Tibial nerve (tissue), 4 donors: ENCODE data around the gene ST8SIA6. TPM values are rescaled to one million over a fixed set of nuclear protein-coding genes. Genes with fewer than 3 reads are reported as not detected.
A peak's percentile ranks its signal among the peaks of the same experiment; 100 is the strongest.

Experiments used
- DNase-seq, 2 donors: peaks; one replicate each; pipeline ENCODE4 v3.0.0-alpha.2; 2019; ENCODE audit warnings: low spot score in 2 of 2
- H3K27ac ChIP-seq, 4 donors: fragments of 200-600 bp; sonication (generic) in 3 of 4; one replicate each; pipeline ENCODE4 v1.5.1; 2017 to 2019; ENCODE audit warnings: mild to moderate bottlenecking in 1 of 4
- H3K27me3 ChIP-seq, 2 donors: fragments of 200-600 bp; sonication (generic) in 1 of 2; one replicate each; pipeline versions ENCODE4 v1.5.1 to v1.6.0; 2017 to 2019
- H3K36me3 ChIP-seq, 3 donors: fragments of 200-600 bp; sonication (generic); one replicate each; pipeline ENCODE4 v1.5.1; 2018 to 2019
- H3K4me1 ChIP-seq, 4 donors: fragments of 200-600 bp; sonication (generic) in 3 of 4; one replicate each; pipeline ENCODE4 v1.5.1; 2017 to 2019
- H3K4me3 ChIP-seq, 4 donors: fragments of 200-600 bp; sonication (generic) in 3 of 4; one replicate each; pipeline ENCODE4 v1.5.1; 2017 to 2019; ENCODE audit warnings: mild to moderate bottlenecking in 1 of 4, moderate library complexity in 1 of 4
- H3K9me3 ChIP-seq, 4 donors: fragments of 200-600 bp; sonication (generic) in 3 of 4; one replicate each; pipeline ENCODE4 v1.5.1; 2017 to 2019
- EP300 ChIP-seq, 2 donors: sonication (generic); formaldehyde crosslinking; IDR thresholded peaks; one replicate each; pipeline ENCODE4 v1.6.1; 2017; ENCODE audit warnings: antibody characterized with exemption in 2 of 2, mild to moderate bottlenecking in 1 of 2
- POLR2A ChIP-seq, 2 donors: fragments of 450-650 bp; IDR thresholded peaks; one replicate each; pipeline ENCODE4 v1.6.1; 2017; ENCODE audit warnings: antibody characterized with exemption in 2 of 2, mild to moderate bottlenecking in 2 of 2, moderate library complexity in 2 of 2
- WGBS, 2 donors: methylation state at CpG; one replicate each; pipeline ENCODE4 v1.1.5; 2018; 5-methylcytosine and 5-hydroxymethylcytosine counted together
- total RNA-seq, 4 donors: library from RNA; depleted of rRNA; stranded (reverse); fragments of >200 nt; gene quantifications; one replicate each; pipeline ENCODE4 v1.1.0, GENCODE V29; 2016
- TF ChIP-seq, protein P1 (sequence below), 5 experiments: fragments of 200-600 bp in 3 of 5; fragments of 450-650 bp in 2 of 5; sonication (generic) in 3 of 5; IDR thresholded peaks; one replicate each; pipeline ENCODE4 v1.5.1; 2016 to 2019; ENCODE audit warnings: antibody characterized with exemption in 5 of 5, mild to moderate bottlenecking in 3 of 5, moderate library complexity in 2 of 5

The ST8SIA6 gene
- total RNA-seq, 4 donors from 2014 or later = 1.9 to 4.2 (median 3.5) TPM

DNA sequence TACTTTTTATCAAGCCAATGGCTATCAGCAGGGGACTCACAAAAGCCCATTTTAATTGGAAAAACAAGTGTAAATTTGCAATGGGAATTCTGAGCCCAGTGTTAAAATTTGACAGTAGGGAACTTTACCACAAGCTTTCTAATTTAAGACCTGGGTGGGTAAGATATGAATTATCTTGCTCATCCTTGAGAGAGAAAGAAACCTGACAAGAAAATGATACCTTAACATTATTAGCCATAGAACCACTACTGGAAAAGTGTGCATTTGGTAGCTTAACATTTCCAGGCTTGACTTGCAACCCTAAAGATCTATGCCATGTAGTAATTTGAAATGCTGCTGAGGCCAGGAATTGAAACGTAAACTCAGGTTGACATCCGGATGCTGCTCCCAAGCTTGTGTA is 2.7 kb upstream of the ST8SIA6 start:
- no peak overlapping the region for H3K4me3 ChIP-seq
- 92 to 95% methylated on average over 2 of the region's 2 CpGs for WGBS, 2 donors
- H3K27me3 ChIP-seq = peaks cover 0 to 30% of the 10 kb centered on the region in 2 donors
- H3K27ac ChIP-seq = no peak overlapping the region
- H3K9me3 ChIP-seq = peaks cover 0 to 5% (median 0%) of the 10 kb centered on the region in 4 donors
- H3K4me1 ChIP-seq = peaks cover 0 to 19% (median 5%) of the 10 kb centered on the region in 4 donors
- no peaks in the 10 kb centered on the region for H3K36me3 ChIP-seq
- no peak for DNase-seq
- TF ChIP-seq EP300 (IDR thresholded peaks at IDR 0.05) = no peak
- TF ChIP-seq, protein P1, sequence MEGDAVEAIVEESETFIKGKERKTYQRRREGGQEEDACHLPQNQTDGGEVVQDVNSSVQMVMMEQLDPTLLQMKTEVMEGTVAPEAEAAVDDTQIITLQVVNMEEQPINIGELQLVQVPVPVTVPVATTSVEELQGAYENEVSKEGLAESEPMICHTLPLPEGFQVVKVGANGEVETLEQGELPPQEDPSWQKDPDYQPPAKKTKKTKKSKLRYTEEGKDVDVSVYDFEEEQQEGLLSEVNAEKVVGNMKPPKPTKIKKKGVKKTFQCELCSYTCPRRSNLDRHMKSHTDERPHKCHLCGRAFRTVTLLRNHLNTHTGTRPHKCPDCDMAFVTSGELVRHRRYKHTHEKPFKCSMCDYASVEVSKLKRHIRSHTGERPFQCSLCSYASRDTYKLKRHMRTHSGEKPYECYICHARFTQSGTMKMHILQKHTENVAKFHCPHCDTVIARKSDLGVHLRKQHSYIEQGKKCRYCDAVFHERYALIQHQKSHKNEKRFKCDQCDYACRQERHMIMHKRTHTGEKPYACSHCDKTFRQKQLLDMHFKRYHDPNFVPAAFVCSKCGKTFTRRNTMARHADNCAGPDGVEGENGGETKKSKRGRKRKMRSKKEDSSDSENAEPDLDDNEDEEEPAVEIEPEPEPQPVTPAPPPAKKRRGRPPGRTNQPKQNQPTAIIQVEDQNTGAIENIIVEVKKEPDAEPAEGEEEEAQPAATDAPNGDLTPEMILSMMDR (IDR thresholded peaks at IDR 0.05) = no peak
- no peak for TF ChIP-seq POLR2A (IDR thresholded peaks at IDR 0.05)

DNA sequence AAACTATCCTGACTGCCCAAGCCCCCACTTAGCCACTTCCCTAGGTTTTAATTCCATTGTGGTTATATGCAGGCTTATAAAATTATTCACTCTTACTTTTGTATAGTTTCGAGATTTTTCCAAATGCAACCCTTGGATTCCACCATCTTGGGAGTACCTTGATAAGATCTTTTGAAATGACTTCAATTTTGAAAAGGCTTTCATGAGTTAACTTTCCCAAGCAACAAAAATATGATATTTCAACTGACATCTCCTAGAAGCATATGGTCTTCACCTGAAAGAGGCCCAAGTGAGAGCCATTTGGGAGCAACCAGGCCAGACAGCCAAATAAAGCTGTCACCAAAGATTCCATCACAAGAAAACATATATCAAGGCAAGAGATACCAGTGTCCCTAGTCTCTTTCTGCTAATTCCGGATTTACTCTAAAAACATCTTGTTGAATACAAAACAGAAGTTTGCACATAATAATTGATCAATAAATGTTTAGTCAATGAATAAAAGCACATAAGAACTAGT is 1.7 kb upstream of the ST8SIA6 start:
- Histone ChIP-seq H3K27me3 (peaks cover 0 to 30% of the 10 kb centered on the region in 2 donors), H3K36me3 (no peaks in the 10 kb centered on the region), H3K9me3 (peaks cover 0 to 5% (median 0%) of the 10 kb centered on the region in 4 donors), H3K4me1 (peaks cover 0 to 19% (median 5%) of the 10 kb centered on the region in 4 donors), H3K27ac (no peak overlapping the region), H3K4me3 (no peak overlapping the region)
- WGBS, 2 donors = 97 to 99% methylated on average over 2 of the region's 2 CpGs
- no peak for DNase-seq
- TF ChIP-seq POLR2A (IDR thresholded peaks at IDR 0.05) (no peak), EP300 (IDR thresholded peaks at IDR 0.05) (no peak)
- TF ChIP-seq, protein P1 (IDR thresholded peaks at IDR 0.05) = no peak

DNA sequence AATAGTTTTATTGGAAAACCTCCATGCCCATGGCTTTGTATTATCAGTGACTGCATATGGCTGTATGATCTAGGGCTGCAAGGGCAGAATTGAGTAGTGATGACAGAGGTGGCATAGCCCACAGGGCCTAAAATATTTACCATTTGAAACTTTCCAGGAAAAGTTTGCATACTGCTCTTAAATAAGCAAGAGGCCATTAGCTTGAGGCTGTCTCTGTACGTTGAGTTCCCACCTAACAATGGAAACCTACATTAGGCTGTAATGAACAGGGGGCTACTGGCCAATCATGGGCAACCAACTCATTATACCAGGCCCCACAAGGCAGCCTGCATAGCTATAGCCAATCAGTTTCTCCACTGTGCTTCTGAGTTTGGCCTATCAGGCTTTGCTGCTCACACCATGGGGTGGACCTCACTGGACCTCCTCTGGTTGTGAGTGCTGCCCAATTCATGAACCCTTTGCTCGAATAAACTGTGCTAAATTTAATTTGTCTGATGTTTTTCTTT is 673 bp upstream of the ST8SIA6 start:
- Histone ChIP-seq H3K4me3 (peak overlapping the region in 1 of 4 donors; percentile 49), H3K27ac (no peak overlapping the region), H3K36me3 (peaks cover 0 to 4% (median 0%) of the 10 kb centered on the region in 3 donors), H3K27me3 (peaks cover 0 to 30% of the 10 kb centered on the region in 2 donors), H3K4me1 (peaks cover 0 to 19% (median 5%) of the 10 kb centered on the region in 4 donors), H3K9me3 (peaks cover 0 to 6% (median 0%) of the 10 kb centered on the region in 4 donors)
- 93 to 100% methylated on average over 2 of the region's 2 CpGs for WGBS, 2 donors
- no peak for DNase-seq
- TF ChIP-seq, protein P1 (IDR thresholded peaks at IDR 0.05) = no peak
- TF ChIP-seq EP300 (IDR thresholded peaks at IDR 0.05) (no peak), POLR2A (IDR thresholded peaks at IDR 0.05) (no peak)

DNA sequence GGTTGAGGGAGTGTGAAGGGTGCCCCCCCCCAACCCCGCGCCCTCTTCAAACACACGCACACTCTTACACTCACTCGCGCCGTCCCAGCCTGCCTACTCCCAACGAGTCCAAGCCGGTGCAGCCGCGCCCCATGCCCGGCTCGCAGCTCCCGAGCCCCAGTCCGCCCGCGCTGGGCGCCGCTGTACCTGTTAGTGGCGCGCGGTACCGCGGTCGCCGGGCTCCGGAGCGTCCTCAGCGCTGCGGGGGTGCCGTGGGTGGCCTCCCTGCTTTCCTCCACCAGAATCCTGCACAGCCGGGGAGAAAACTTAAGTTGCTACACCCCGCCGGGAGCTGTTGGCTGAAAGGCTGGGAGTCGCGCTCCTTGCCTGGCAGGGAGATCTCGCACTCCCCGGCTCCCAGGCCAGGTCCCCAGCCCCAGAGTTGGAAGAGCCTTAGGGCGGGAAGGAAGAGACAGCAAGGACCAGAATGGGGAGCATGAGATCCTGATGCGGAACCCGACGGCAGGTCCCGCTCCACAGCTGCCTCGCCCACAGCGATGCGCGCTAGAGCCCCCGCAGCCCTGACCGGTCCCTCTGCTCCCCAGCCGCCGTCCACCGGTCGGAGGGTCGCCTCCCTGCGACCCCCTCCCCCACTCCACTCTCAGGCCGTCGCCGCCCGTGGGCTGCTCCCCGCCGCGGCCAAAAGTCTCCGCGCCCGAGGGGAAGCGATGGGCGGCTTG is 863 bp downstream of the ST8SIA6 start:
- H3K36me3 ChIP-seq = peaks cover 0 to 16% (median 0%) of the 10 kb centered on the region in 3 donors
- WGBS, 2 donors = 1% methylated on average over 40 to 58 of the region's 66 CpGs
- peak overlapping the region in 1 of 4 donors; percentile 60 for H3K27ac ChIP-seq
- peaks cover 0 to 19% (median 5%) of the 10 kb centered on the region in 4 donors for H3K4me1 ChIP-seq
- TF ChIP-seq, protein P1 (IDR thresholded peaks at IDR 0.05) = no peak
- TF ChIP-seq EP300 (IDR thresholded peaks at IDR 0.05) = no peak
- no peak for TF ChIP-seq POLR2A (IDR thresholded peaks at IDR 0.05)
- H3K4me3 ChIP-seq = peak overlapping the region; percentile 29 to 49 (median 32)
- H3K9me3 ChIP-seq = peaks cover 0 to 22% (median 2%) of the 10 kb centered on the region in 4 donors
- DNase-seq = peak; percentile 22 to 32
- peaks cover 0 to 30% of the 10 kb centered on the region in 2 donors for H3K27me3 ChIP-seq

DNA sequence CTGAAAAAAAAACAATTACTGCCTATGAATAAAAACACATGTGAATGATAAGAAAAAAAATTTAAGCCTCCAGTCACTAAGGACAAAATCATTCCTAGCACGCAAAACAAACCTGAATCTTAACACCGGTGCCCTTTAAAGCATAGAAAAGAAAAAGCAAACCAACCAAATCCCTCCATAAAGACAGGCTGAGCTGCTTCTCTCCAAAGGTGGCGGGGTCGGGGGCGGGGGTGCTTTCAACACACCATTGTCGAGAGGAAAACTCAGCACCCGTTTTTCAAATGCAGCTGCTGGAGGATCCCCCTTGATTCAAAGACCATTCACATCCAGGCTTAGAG is 1.4 kb downstream of the ST8SIA6 start:
- TF ChIP-seq EP300 (IDR thresholded peaks at IDR 0.05) = no peak
- Histone ChIP-seq H3K36me3 (peaks cover 0 to 21% (median 0%) of the 10 kb centered on the region in 3 donors), H3K27ac (no peak overlapping the region), H3K4me3 (peak overlapping the region; percentile 29 to 49 (median 32)), H3K27me3 (peaks cover 0 to 30% of the 10 kb centered on the region in 2 donors), H3K9me3 (peaks cover 0 to 27% (median 2%) of the 10 kb centered on the region in 4 donors), H3K4me1 (peaks cover 0 to 19% (median 5%) of the 10 kb centered on the region in 4 donors)
- no peak for DNase-seq
- WGBS, 2 donors = 13 to 21% methylated on average over 7 of the region's 7 CpGs
